Natural killer cell treated with Interleukin-12 subunit alpha and Interleukin-12 subunit beta and Interleukin-15 and Interleukin-18, amount 100 ng/mL, for 72 hours (primary cell): ENCODE measurements around the gene REXO1. TPM values are rescaled to one million over a fixed set of nuclear protein-coding genes. Genes with fewer than 3 reads are reported as not detected.
"Not testable (repeated sequence)": the region's sequence is repeated elsewhere in the genome, so short reads cannot be mapped to it uniquely, and the experiment has no call there.

Source experiments
- ATAC-seq, 2 donors: fragments of 150-1000 bp; cut with Tn5 transposase in 1 of 2; sonication (Bioruptor Pico), chemical (Tn5 transposase) in 1 of 2; 2 replicates each; pipeline ENCODE4 v1.10.0; 2021
- DNase-seq: peaks from one replicate; pipeline ENCODE4 v3.0.0; 2022; ENCODE audit warnings: low spot score
- H3K27ac Mint-ChIP-seq, 2 donors: 1 replicate in 1 of 2; 2 replicates in 1 of 2; pipeline ENCODE4 v1.8.0; 2022; ENCODE audit warnings: mixed read lengths in 2 of 2, mild to moderate bottlenecking in 1 of 2, moderate library complexity in 1 of 2
- H3K27me3 Mint-ChIP-seq, 2 donors: 1 replicate in 1 of 2; 2 replicates in 1 of 2; pipeline ENCODE4 v1.8.0; 2022; ENCODE audit warnings: mixed read lengths in 2 of 2
- H3K36me3 Mint-ChIP-seq: one replicate; pipeline ENCODE4 v1.8.0; 2022; ENCODE audit warnings: mixed read lengths
- H3K4me1 Mint-ChIP-seq, 2 donors: 1 replicate in 1 of 2; 2 replicates in 1 of 2; pipeline ENCODE4 v1.8.0; 2022; ENCODE audit warnings: low read depth in 2 of 2, mixed read lengths in 2 of 2, mild to moderate bottlenecking in 1 of 2
- H3K4me3 Mint-ChIP-seq: one replicate; pipeline ENCODE4 v1.8.0; 2022; ENCODE audit warnings: mixed read lengths
- H3K9me3 Mint-ChIP-seq: 2 replicates; pipeline ENCODE4 v1.8.0; 2022; ENCODE audit warnings: mixed read lengths
- total RNA-seq, 2 donors: library from RNA; stranded (reverse); gene quantifications; one replicate each; pipeline ENCODE4 v1.2.3, GENCODE V29; 2022

Gene REXO1
- total RNA-seq, result 100 to 1,000 TPM in 1 of 2 donors, 10 to 100 TPM in 1; 69.1 to 103 TPM

- peak within 1 kb of the TSS; percentile 92 to 95 for H3K27ac Mint-ChIP-seq
- H3K4me1 Mint-ChIP-seq, result peaks cover 27 to 46% of the 10 kb centered on the region in 2 donors
Observed at GRCh38 chr19:1848399-1849131, at the start of gene REXO1. REXO1 (minus strand) TSS chr19:1848483; CDS start chr19:1848358, 125 bp downstream.

GRCh38 chr19:1896508-1896907, 48.2 kb upstream of the REXO1 start:
- no peaks in the 10 kb centered on the region for H3K36me3 Mint-ChIP-seq
- ATAC-seq, result no peak
- peaks cover 17 to 21% of the 10 kb centered on the region in 2 donors for H3K4me1 Mint-ChIP-seq
- no peaks in the 10 kb centered on the region for H3K9me3 Mint-ChIP-seq
- H3K27me3 Mint-ChIP-seq, result no peaks in the 10 kb centered on the region
- H3K4me3 Mint-ChIP-seq, result peak overlapping the region; percentile 86
- no peak for DNase-seq
- peak overlapping the region; percentile 92 to 95 for H3K27ac Mint-ChIP-seq

More at GRCh38 chr19:1848399-1849131, at the start of gene REXO1:
- peak; percentile 87 to 92 for ATAC-seq
- Mint-ChIP-seq H3K9me3 (no peaks in the 10 kb centered on the region), H3K27me3 (no peaks in the 10 kb centered on the region), H3K4me3 (peak within 1 kb of the TSS; percentile 96), H3K36me3 (no peaks in the 10 kb centered on the region)
- peak; percentile 95 for DNase-seq

- no peaks in the 10 kb centered on the region for H3K27me3 Mint-ChIP-seq
- ATAC-seq, result no peak
- no peak for DNase-seq
- H3K4me1 Mint-ChIP-seq, result peaks cover 17 to 21% of the 10 kb centered on the region in 2 donors
- H3K27ac Mint-ChIP-seq, result peak overlapping the region; percentile 69 to 78
- peak overlapping the region; percentile 44 for H3K4me3 Mint-ChIP-seq
- H3K36me3 Mint-ChIP-seq, result no peaks in the 10 kb centered on the region
- H3K9me3 Mint-ChIP-seq, result no peaks in the 10 kb centered on the region
Observed at GRCh38 chr19:1893791-1894190, 45.5 kb upstream of the REXO1 start.

- Mint-ChIP-seq H3K4me3 (no peak overlapping the region), H3K36me3 (no peaks in the 10 kb centered on the region), H3K27me3 (no peaks in the 10 kb centered on the region), H3K4me1 (peaks cover 6 to 8% of the 10 kb centered on the region in 2 donors), H3K9me3 (no peaks in the 10 kb centered on the region), H3K27ac (no peak overlapping the region)
- ATAC-seq (no peak), DNase-seq (no peak)
Observed at GRCh38 chr19:1889907-1890306, 41.6 kb upstream of the REXO1 start.

- Mint-ChIP-seq H3K27me3 (no peaks in the 10 kb centered on the region), H3K4me1 (peaks cover 14 to 15% of the 10 kb centered on the region in 2 donors), H3K9me3 (no peaks in the 10 kb centered on the region), H3K27ac (no peak overlapping the region), H3K36me3 (peaks cover 7% of the 10 kb centered on the region), H3K4me3 (no peak overlapping the region)
- DNase-seq (no peak), ATAC-seq (no peak)
Observed at GRCh38 chr19:1888385-1888784, 40.1 kb upstream of the REXO1 start.

GRCh38 chr19:1886360-1886759, 38.1 kb upstream of the REXO1 start:
- ATAC-seq, H3K27me3 Mint-ChIP-seq, H3K27ac Mint-ChIP-seq, DNase-seq, H3K4me3 Mint-ChIP-seq, H3K9me3 Mint-ChIP-seq: not testable (repeated sequence)
- Mint-ChIP-seq H3K36me3 (peaks cover 12% of the 10 kb centered on the region), H3K4me1 (peaks cover 28 to 29% of the 10 kb centered on the region in 2 donors)

GRCh38 chr19:1885398-1886119, 37.3 kb upstream of the REXO1 start, which contains the start of gene ABHD17A:
ABHD17A (minus strand) TSS chr19:1885496; CDS start chr19:1881566, 3,930 bp downstream.
- peak within 1 kb of the TSS; percentile 94 to 100 for H3K27ac Mint-ChIP-seq
- ATAC-seq (peak; percentile 90 to 95), DNase-seq (peak; percentile 96)
- not testable (repeated sequence) for H3K27me3 Mint-ChIP-seq, H3K9me3 Mint-ChIP-seq
- H3K4me1 Mint-ChIP-seq, result peaks cover 28 to 32% of the 10 kb centered on the region in 2 donors
- H3K36me3 Mint-ChIP-seq, result peaks cover 12% of the 10 kb centered on the region
- H3K4me3 Mint-ChIP-seq, result peak within 1 kb of the TSS; percentile 98

- no peak for ATAC-seq
- peaks cover 28 to 34% of the 10 kb centered on the region in 2 donors for H3K4me1 Mint-ChIP-seq
- H3K4me3 Mint-ChIP-seq, result peak overlapping the region; percentile 98
Observed at GRCh38 chr19:1884719-1885334, 36.5 kb upstream of the REXO1 start.

GRCh38 chr19:1884291-1884718, 36.0 kb upstream of the REXO1 start:
- Mint-ChIP-seq H3K9me3 (no peaks in the 10 kb centered on the region), H3K4me3 (peak overlapping the region; percentile 98), H3K4me1 (peaks cover 28 to 35% of the 10 kb centered on the region in 2 donors), H3K27ac (peak overlapping the region; percentile 94 to 100), H3K27me3 (no peaks in the 10 kb centered on the region), H3K36me3 (peaks cover 12% of the 10 kb centered on the region)
- DNase-seq, result no peak
- no peak for ATAC-seq

More at GRCh38 chr19:1884719-1885334, 36.5 kb upstream of the REXO1 start:
- H3K27ac Mint-ChIP-seq, result peak overlapping the region; percentile 94 to 100
- H3K36me3 Mint-ChIP-seq, result peaks cover 12% of the 10 kb centered on the region
- no peaks in the 10 kb centered on the region for H3K27me3 Mint-ChIP-seq
- DNase-seq, result no peak
- no peaks in the 10 kb centered on the region for H3K9me3 Mint-ChIP-seq

- no peak for ATAC-seq
- H3K27me3 Mint-ChIP-seq, result no peaks in the 10 kb centered on the region
- peak overlapping the region; percentile 98 for H3K4me3 Mint-ChIP-seq
- H3K27ac Mint-ChIP-seq, result peak overlapping the region; percentile 94 to 100
- H3K36me3 Mint-ChIP-seq, result peaks cover 12% of the 10 kb centered on the region
- peaks cover 28 to 35% of the 10 kb centered on the region in 2 donors for H3K4me1 Mint-ChIP-seq
- no peaks in the 10 kb centered on the region for H3K9me3 Mint-ChIP-seq
- DNase-seq, result no peak
Observed at GRCh38 chr19:1883784-1884183, 35.5 kb upstream of the REXO1 start.

GRCh38 chr19:1882786-1883692, 34.8 kb upstream of the REXO1 start:
- Mint-ChIP-seq H3K4me3 (peak overlapping the region; percentile 98), H3K4me1 (peaks cover 28 to 39% of the 10 kb centered on the region in 2 donors), H3K27ac (peak overlapping the region; percentile 94 to 100), H3K36me3 (peaks cover 12% of the 10 kb centered on the region), H3K9me3 (no peaks in the 10 kb centered on the region), H3K27me3 (no peaks in the 10 kb centered on the region)
- ATAC-seq (no peak), DNase-seq (no peak)

GRCh38 chr19:1882089-1882785, 34.0 kb upstream of the REXO1 start:
- H3K27ac Mint-ChIP-seq, result peak overlapping the region; percentile 94 to 100
- H3K9me3 Mint-ChIP-seq, result no peaks in the 10 kb centered on the region
- peak overlapping the region; percentile 98 for H3K4me3 Mint-ChIP-seq
- ATAC-seq (peak; percentile 66 to 71), DNase-seq (peak; percentile 88)
- peaks cover 28 to 39% of the 10 kb centered on the region in 2 donors for H3K4me1 Mint-ChIP-seq
- peaks cover 12% of the 10 kb centered on the region for H3K36me3 Mint-ChIP-seq
- no peaks in the 10 kb centered on the region for H3K27me3 Mint-ChIP-seq
